GM19468 (cell line): Measurements from ENCODE around the gene LCAT.
"Not testable (repeated sequence)": the region's sequence is repeated elsewhere in the genome, so short reads cannot be mapped to it uniquely, and the experiment has no call there.

ENCODE experiments used
- ATAC-seq: cut with Tn5 transposase; IDR thresholded peaks from one replicate; pipeline ENCODE4 v1.9.1; 2021; ENCODE audit warnings: mild to moderate bottlenecking, moderate library complexity, moderate number of reproducible peaks; ENCODE audit not compliant: unreplicated experiment; ENCODE audit errors: extremely low read depth

Gene LCAT

GRCh38 chr16:67917140-67917851 is 26.6 kb downstream of the LCAT start:
- no peak for ATAC-seq

GRCh38 chr16:67915831-67916723 is 27.8 kb downstream of the LCAT start:
- no peak for ATAC-seq

GRCh38 chr16:67915496-67915769 is 28.5 kb downstream of the LCAT start:
- not testable (repeated sequence) for ATAC-seq

GRCh38 chr16:67914758-67915495 is 29.0 kb downstream of the LCAT start:
- ATAC-seq, result no peak

- no peak for ATAC-seq
Observed at GRCh38 chr16:67910158-67910557, 33.8 kb downstream of the LCAT start.

GRCh38 chr16:67909056-67909742 is 34.7 kb downstream of the LCAT start:
- ATAC-seq, result no peak

GRCh38 chr16:67907397-67908180 is 36.3 kb downstream of the LCAT start:
- no peak for ATAC-seq

GRCh38 chr16:67902831-67903230 is 41.1 kb downstream of the LCAT start:
- ATAC-seq, result no peak

- no peak for ATAC-seq
Observed at GRCh38 chr16:67901734-67902133, 42.2 kb downstream of the LCAT start.

- ATAC-seq, result no peak
Observed at GRCh38 chr16:67897231-67897630, 46.7 kb downstream of the LCAT start.

GRCh38 chr16:67893743-67894399 is 50.0 kb downstream of the LCAT start:
- ATAC-seq, result no peak

GRCh38 chr16:67892899-67893742 is 50.8 kb downstream of the LCAT start, which contains the start of gene PSKH1:
Gene PSKH1 (plus strand): TSS chr16:67893254. CDS start chr16:67908750, 15,496 bp downstream.
- ATAC-seq, result peak; percentile 60

- ATAC-seq, result no peak
Observed at GRCh38 chr16:67892375-67892774, 51.5 kb downstream of the LCAT start.
